ENCODE results near the gene NR2E1.

Gene NR2E1

DNA sequence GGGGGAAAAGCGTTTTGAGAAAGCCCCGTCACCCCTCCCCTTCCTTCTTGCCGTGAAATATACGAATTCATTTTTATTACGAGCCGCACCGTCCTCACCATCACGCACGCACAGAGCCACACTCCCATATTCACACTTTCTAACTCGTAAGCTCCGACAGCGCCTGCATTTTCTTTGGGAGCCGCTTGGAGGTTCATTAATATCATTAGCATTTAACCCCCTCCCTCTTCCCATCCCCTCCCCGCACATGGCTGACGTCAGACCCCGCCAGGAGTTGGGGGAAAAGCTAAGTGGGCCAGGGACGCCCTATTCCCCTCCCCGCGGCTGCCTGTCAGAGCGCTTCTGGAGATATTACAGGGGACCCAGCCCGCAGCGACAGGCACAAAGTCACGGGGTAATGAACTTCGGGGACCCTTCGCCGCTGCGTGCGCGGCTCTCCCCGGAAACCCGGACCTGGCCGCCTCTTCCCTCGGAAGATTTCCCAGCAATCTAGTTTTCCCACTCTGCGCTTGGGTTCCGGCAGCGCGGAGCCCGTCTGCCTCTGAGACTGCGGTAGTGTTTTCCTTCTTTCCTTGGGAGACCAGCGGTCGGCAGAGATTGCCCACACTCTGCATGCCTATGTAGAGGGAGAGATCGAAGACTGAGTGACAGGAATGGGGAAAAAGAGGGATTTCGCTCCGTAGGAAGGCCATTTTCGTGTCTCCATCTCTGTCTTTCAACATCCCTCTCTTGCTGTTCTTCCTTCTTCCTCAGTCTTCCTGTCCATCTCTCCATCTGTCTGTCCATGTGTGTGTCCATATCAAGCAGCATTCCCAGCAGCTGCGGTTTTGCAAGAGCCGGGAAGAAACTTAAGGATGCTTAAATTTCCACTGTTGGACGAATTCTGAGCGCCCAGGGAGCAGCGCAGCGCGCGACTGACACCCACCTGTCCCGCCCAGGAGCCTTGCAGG is at the start of gene NR2E1:
NR2E1 (plus strand) TSS at position 309 of the 950 bp plus-strand sequence. CDS start 744 bp downstream, outside the sequence.
- DNase-seq = no peak

DNA sequence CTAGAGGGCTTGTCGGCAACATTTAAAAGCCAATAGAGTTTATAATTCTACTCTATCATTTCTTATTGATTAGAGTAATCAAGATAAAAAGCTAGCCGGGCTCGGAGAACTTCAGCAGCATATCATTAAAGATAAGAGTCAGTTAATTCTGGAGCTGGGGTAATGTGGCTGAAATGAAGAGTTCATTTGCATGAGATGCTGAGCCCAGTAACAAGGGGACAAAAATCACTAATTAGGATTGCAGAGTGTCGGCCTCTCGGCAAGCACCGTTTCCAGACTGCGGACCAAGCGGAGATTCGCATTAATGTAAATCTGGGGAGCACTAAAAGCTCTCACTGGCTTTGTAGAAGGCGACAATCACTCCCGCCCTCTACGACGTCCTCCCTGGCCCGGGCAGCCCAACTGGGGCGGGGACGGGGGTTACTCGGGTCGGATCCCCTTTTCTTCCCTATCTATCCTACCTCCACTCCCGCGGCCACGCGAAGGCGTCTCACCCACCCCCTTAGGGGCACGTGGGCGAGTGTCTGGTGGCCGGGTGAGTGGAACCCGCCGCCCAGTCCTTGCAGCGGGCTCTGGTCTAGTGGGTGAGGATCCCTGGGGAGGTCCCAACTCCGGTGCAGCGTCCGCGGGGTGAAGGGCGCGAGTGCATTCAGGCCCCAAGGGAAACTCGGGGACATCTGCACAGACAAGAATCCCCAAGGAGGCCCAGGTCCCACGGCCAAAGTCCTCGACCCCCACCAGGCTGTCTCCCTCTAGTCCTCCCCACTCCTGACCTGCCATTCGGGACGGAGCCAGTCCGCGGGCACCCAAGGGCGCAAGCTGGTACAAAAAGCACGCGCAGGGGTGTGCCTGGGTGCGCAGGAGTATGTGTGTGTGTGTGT is 49.0 kb upstream of the NR2E1 start:
- DNase-seq = no peak

DNA sequence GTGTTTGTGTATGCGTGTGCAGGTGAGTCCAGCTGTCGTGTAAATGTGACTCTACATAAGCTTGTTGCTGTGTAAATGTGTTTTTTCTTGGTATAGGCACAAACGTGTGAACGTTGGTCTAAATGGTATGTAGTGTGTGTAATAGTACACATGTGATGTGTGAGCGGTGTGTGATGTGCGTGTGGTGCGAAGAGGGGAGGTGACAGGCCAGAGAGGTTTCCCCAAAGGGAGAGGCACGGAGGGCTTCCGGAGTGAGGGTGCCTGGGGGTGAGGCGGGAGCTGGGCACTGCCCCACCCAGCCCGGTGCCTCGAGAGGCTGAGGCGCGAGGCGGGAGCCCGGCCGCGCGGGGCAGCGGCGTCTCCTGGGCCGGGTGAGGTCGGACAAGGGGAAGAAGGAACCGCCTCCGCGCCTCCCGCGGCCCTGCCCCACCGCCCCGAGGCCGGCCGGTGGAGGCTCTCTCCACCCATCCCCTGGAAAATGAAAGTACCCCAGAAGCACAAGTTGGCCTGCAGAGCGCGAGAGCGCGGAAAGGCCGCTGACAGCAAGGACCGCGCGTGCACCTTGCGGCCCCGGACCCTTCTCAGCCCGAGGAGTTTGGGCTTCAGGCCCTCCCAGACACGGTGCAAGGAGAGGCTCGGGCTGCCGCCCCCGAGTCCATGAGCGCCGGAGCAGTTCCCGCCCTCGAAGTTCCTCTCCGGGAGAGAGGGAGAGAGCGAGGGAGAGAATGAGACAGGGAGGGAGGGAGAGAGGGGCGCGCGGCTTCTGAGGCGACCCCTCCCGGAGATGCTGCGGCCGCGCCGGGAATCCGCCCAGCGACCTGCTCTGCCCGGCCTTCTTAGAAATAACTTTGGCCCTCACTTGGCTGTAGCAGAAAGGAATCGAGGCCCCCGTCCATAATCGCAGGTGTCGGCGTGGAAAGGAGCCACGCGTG is 48.1 kb upstream of the NR2E1 start:
- DNase-seq = no peak

DNA sequence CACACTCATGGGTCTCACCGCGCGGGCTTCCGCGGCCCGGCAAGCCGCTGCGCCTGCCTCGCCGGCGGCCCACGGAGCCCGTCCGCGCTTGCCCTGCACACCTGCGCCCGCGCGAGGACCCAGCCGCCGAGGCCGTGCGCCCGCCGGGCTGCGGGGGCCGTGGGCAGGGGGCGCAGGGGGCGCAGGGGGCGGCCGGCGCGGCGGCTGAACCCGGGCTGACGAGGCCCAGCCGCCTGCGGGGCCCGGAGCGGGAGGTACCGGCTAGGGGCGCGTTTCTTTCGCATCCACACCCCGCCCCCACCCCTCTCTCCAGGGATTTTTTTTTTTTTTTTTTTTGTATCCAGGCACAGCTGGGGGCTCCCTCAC is 47.5 kb upstream of the NR2E1 start:
- DNase-seq = no peak

DNA sequence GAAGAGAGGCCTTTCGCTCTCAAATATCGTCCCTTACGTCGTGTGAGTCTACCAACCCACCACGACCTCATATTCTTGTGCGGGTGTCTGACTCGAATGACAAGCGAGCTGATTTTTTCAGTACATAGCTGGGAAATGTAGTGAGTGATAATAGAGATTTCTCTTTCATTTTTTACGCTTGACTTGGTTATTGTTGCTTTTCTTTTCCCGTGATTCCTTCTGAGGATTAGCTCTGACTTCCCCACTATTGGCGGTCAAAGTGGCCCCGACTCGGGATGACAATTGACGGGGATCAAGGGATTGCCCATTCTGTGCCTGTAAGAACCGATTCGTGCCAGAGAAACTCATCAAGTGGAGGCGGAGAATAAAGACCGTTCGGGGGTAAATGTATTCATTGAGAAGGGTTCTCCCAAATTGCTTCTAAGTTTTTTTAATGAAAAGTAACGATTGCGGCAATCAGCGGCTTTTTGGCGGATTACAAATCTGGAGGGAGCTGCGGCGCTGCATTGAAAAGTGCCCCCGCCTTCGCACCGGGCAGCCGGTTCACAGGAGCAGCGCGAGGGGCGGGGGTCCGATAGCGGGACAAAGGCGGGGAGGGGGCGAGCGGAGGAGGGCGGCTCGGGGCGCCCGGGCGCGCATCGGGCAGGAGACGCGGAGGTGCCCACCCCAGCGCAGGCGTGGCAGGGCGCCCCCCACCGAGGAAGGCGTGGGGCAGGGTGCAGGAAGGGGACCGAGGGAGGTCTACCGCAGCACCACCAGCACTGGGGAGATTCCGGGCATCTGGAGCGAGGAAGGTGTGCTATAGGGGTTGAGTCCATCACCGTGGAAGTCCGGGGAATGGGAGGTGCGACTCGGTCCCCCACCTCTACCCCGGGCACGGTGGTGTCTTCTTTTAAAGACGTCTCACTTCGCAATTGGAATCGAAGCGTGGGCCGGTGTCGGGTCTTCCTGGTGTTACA is 46.7 kb upstream of the NR2E1 start:
- DNase-seq = no peak

DNA sequence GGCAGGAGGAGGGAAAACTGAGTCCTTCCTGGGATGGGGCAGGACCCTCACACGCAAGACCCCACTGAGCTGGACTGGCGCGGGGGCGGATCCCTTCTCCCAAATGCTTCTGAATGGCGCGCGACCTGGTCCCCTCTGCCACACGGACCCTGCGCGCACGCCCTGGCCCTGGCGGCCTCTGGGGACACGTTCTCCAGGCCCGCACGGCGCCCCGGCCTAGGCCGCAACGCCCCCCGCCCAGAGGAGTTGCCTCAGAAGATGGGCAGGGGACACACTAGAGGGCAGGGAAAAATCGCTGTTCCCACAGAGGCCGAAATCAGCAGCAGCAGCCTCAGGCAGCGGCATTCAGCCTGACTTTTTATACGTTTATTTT is 46.1 kb upstream of the NR2E1 start:
- DNase-seq = no peak

DNA sequence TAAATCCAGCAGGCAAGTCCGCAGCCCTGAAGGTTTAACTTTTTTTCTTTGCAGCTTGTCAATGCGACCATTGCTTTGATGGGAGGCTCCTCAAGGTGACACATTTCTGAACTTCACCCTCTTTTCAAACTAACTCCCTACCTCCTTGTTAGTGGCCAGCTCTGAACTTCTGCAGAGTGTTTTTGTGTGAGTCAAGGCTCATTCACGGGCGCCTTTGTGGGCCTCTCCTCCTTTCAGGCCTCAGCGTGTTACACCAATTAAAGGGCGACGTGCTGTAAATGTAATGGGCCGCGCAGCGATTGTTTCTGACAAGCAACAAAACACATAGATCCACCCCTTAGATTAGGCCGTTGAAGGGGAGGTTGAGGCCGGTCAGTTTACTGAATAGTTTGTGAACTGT is 45.5 kb upstream of the NR2E1 start:
- DNase-seq = no peak

DNA sequence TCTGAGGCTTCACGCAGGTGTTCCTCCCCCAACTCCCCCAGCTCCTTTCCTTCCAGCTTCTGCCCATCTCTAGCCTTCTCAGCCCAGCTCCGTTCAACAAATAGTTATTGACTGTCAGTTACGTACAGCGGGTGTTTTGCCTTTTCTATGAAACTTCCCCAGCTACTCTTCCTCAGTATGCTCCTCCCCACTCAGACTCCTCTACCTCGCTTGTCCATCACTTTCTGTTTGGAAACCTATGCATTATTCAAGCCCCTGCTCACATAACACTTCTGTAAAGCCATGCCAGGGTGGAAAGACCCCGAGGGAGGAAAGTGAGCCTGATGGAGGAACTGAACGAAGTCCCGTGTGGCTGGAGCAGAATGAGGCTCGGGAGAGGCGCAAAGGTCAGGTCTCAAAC is 44.2 kb upstream of the NR2E1 start:
- no peak for DNase-seq

DNA sequence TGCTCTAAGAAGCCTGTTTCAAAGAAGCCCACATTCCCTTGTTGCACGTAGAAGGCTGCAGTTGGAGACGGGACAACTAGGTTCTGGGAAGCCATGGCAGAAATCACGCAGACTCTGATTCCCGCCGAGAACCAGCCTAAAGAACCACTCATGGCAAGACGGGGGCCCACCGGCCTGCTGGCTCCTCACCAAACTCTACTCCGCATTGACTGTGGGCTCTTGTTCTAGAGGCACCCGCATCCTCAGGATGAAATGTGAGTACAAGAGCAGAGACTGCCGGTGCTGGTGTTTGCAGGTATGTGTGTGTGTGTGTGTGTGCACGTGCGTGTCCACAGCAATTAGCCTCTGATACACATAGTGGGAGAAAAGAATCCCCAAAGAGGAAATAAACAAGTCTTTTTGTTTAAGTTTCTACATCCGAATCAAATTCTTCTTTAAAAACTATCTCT is 42.3 kb upstream of the NR2E1 start:
- no peak for DNase-seq

DNA sequence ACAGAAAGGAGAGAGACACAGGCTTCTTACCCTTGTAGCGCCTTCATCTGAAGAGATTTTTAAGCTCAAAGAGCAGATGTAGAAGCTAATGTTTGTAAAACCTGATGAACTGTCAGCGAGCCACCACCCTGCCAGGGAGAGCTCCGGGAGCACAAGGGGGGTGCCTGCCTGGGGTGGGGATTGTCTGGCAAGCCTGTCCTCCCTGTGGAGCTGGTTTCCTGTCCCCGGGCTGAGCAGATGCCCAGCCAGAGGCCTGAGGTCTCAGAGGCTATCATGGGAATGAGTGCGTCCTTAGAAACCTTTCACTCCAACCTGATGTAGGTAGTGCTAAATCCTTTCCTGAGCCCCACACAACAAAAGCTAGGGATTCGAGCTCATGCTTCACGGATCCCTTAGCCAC is 41.9 kb upstream of the NR2E1 start:
- DNase-seq = no peak

DNA sequence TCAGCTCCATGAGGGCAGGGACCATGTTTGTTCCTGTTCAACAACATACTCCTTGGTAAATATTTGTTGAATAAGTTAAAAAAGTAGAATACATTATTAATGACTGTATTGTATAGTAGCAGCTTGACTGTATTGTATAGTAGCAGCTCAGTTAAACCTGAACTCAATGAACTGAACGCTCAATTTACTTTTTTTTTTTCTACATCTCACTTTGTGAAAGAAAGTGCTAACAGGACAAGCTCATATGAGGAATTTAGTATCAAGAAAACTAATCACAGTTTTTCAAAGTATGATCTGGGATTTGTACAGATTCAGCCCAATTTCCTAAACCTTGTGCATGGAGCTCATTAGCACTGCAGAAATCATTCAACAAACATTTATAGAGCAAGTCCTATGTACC is 38.8 kb upstream of the NR2E1 start:
- DNase-seq = no peak

DNA sequence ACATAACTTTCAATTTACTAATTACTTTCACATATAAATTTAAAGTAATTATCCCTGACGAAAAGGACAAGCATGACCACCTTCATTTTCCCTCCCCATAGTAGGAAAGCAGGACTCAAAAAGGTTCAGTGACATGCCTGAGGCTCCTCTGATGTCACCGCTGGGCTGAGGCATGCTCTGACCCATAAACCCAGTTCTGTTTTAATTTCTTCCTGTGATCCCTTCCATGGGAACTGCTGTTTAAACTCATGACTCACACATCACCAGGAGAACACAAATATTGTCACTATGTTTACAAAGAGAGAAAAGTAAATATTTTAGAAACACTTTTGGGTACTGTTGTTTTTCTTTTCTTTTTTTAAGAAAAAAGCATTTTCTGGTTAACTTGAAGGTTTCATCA is 38.0 kb upstream of the NR2E1 start:
- DNase-seq = no peak

DNA sequence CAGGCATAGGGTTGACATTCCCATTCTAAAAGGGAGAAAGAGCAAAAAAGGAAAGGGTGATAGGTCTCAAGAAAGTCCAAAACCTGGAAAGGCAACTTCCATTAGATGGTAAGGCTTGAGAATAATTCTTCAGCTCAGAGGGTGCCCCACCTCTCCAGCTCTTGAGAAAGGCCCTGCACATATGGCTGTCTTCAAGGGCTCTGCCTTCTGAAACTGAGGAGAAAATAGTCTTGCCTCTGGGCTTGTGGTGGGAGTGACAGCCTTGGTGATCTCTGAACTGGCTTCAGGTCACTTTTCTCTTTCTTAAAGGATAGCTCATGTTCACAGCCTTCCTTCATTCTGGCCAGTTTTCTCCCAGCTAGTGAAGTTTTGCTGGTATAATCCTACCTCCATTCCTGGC is 35.6 kb upstream of the NR2E1 start:
- DNase-seq = no peak

DNA sequence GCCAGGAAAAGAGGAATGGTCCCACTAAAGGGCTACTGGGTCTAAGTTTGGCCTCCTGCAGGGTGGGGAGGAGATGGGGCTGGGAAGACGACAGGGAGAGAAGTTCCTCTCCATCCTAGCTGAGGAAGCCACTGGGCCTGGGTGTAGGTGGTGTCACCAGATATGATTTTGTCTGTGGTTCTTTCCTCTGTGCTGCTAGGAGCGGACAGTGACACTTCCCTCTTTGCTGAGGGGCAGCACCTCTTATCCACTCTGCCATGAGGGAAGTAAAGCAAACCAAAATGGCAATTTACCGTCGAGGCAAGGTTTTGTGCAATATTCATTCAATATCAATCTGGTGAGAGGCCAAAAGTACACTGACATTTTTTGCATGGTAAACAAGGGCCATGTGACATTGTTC is 33.0 kb upstream of the NR2E1 start:
- DNase-seq = no peak

DNA sequence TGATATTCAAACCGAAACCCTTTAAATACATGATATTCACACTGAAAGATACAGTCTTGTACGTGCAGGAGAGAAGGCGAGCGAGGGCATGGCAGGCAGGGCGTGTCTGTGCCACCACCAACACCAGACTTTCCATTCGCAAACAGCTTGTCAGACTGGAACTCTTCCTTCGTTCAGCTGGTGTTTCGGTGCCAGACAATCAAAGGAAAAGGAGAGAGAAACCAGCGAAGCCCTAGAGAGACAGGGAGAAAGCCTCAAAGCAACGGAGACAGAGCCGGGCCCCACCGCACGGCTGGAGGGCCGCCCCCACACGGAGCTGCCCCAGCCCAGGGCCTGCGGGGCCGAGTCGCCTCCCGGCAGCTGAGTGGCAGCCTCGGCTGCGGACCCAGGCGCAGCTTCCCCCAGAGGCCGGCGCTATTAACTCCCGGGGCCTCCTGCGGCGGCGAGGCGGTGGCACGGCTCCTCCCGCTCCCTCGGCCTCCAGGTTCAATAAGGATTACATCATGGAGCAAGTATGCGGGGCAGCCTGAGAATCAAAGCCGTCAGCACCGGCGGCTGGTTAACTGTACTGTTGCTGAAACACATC is 32.1 kb upstream of the NR2E1 start:
- DNase-seq = peak; percentile 40

DNA sequence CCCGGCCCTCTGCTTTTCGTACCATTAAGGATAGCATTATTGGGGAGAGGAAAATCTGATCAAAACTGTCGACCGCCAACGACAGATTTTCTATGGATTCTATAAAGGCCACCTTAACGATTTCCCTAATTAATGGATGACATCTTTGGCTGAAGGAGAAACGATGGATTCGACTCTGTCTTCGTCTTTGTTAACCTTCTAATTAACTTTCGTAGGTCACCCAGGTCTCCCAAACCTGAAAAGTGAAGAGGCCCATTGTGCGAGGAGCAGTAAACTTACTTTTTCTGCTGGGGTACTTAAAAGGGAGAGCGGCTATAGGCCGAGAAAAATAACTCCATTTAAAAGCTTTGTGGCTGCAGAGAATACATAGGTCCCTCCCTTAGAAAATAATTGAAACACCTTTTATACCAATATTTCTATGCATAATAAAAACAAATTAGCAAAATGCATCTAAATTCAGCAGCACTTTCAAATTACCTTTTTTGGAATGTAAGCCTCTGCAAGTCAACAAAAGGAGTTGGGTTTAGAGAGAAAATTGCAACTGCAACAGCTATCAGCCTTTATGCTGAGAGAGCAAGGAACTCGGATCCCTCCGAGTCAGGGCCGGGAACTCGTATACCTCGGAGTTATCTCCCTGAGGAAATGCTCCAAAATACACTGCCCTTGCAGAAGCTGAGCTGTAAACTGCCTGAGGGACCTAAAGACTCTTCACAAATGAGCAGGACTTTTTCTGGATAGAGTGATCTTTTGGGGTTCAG is 31.4 kb upstream of the NR2E1 start:
- DNase-seq = no peak

DNA sequence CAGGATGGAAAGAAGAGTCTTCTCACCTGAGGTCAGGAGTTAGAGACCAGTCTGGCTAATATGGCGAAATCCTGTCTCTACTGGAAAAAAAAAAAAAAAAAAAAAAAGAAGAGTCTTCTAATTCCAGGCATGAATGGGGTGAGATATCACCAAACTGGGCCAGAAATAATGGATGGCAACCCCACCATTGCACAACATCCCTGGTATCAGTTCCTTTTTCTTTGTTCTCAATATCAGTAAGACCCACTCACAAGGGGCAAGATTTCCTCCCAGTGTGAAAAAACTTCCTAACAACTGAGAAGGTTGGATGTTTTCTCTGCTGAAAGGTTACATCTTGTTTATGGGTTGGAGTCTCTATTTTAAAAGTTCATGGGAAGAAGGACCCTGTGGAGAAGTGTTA is 23.6 kb upstream of the NR2E1 start:
- DNase-seq = no peak

DNA sequence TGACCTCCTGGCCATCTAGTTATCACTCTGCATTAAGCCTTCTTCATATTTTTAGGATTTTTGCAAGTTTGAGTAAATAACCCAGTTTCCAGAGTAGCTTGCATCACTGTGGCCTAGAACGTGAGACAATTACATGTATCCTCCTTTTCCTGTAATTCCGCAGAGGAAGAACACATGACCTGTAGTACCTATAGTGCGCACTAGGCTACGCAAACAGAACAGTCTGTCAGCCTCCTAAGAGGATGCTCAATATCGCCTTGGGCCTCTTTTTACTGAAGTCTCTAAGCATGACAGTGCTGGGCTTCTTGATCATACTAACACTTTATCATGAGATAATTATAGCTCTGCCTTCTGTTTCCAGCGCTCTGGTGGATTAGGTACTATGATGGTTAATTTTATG is 20.2 kb upstream of the NR2E1 start:
- DNase-seq = no peak

DNA sequence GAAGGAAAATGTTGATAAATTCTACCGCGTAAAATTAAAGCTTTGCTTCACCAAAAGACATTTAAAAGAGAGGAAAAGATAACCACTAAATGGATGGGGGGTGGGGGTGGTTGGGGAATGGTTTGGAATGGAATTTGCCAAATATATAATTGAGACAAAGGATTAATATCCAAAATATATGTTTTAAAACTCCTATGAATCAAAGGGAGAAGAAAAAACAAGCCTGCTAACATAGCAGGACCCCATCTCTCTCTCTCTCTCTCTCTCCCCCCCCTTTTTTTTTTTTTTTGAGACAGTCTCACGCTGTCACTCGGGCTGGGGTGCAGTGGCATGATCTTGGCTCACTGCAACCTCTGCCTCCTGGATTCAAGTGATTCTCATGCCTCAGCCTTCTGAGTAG is 13.4 kb upstream of the NR2E1 start:
- DNase-seq = no peak

DNA sequence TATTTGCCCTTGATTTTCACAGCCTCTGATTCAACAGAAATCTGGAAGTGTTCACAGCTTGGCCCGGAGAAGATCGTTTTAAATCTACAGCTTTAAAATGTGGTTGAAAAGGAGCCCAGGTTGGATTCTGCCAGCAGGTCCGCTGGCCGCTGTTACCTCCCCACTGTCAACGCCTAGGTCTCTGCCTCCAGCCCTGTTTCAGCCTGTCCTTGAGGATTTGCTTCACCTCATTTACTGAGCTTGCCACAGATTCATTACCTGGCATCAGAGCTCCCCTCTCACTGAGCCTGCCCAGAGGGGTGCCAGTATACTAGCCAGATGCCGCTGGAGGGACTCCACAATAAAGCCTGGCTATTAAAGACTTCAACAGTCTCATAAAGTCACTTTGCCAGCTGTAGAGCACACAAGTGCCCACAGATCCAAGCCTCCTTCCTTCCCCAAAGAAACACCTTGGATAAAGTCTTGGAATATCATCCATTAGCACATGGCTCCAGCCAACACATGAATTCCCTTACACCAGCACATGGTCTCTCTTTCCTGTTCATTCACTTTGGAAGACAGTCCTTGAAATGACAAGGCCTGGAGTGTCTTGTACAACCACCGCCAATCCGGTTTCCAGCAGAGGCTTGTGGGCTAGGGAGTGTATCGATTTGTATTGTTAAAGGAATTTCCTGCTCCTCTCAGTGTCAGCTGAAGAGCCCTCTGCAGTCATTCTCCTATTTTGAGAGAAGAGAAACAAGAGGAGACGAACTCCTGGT is 9.5 kb upstream of the NR2E1 start:
- DNase-seq = no peak

Data from activated CD4-positive, alpha-beta T cell treated with anti-CD3 and anti-CD28 coated beads, Interleukin-2, amount 50 U/mL, for 16 hours (primary cell).